HG03039 (cell line): ENCODE measurements around the gene LRMDA.

Experiments
- ATAC-seq: cut with Tn5 transposase; IDR thresholded peaks from one replicate; pipeline ENCODE4 v1.9.1; 2021; ENCODE audit warnings: mild to moderate bottlenecking, moderate library complexity; ENCODE audit not compliant: unreplicated experiment

Gene LRMDA

GRCh38 chr10:76301950-76302349 is 870.5 kb downstream of the LRMDA start:
- ATAC-seq, result no peak

GRCh38 chr10:76302481-76302880 is 871.1 kb downstream of the LRMDA start:
- ATAC-seq, result no peak

- ATAC-seq, result no peak
Observed at GRCh38 chr10:76302961-76303630, 871.7 kb downstream of the LRMDA start.

GRCh38 chr10:76303682-76304316 is 872.4 kb downstream of the LRMDA start:
- ATAC-seq, result no peak

GRCh38 chr10:76305930-76306615 is 874.6 kb downstream of the LRMDA start:
- ATAC-seq, result no peak

- no peak for ATAC-seq
Observed at GRCh38 chr10:76306856-76307255, 875.4 kb downstream of the LRMDA start.

GRCh38 chr10:76309070-76309469 is 877.6 kb downstream of the LRMDA start:
- ATAC-seq, result no peak

- ATAC-seq, result no peak
Observed at GRCh38 chr10:76309741-76310587, 878.5 kb downstream of the LRMDA start.

GRCh38 chr10:76310588-76311080 is 879.2 kb downstream of the LRMDA start:
- ATAC-seq, result no peak

- ATAC-seq, result no peak
Observed at GRCh38 chr10:76311752-76312636, 880.6 kb downstream of the LRMDA start.

- no peak for ATAC-seq
Observed at GRCh38 chr10:76315240-76315639, 883.8 kb downstream of the LRMDA start.

- ATAC-seq, result no peak
Observed at GRCh38 chr10:76316234-76316633, 884.8 kb downstream of the LRMDA start.

- ATAC-seq, result no peak
Observed at GRCh38 chr10:76317078-76317477, 885.7 kb downstream of the LRMDA start.

GRCh38 chr10:76318211-76318610 is 886.8 kb downstream of the LRMDA start:
- ATAC-seq, result no peak

GRCh38 chr10:76319661-76320060 is 888.2 kb downstream of the LRMDA start:
- ATAC-seq, result no peak

- no peak for ATAC-seq
Observed at GRCh38 chr10:76324283-76324682, 892.9 kb downstream of the LRMDA start.

GRCh38 chr10:76327441-76327840 is 896.0 kb downstream of the LRMDA start:
- ATAC-seq, result no peak

GRCh38 chr10:76328348-76328747 is 896.9 kb downstream of the LRMDA start:
- no peak for ATAC-seq

GRCh38 chr10:76329891-76330575 is 898.6 kb downstream of the LRMDA start:
- ATAC-seq, result no peak
